PFSK-1 (cell line): Measurements from ENCODE around the gene HLA-DQB1.

ENCODE experiments used
- FOXP2 ChIP-seq: optimal IDR thresholded peaks from 2 replicates; pipeline ENCODE3; 2011; ENCODE audit warnings: borderline replicate concordance, control low read depth, inconsistent platforms; ENCODE audit not compliant: insufficient read depth; ENCODE audit errors: extremely low read length, extremely low read depth
- POLR2AphosphoS5 ChIP-seq: IDR thresholded peaks from 2 replicates; pipeline ENCODE4 v1.6.1; 2012; ENCODE audit warnings: low read depth, mild to moderate bottlenecking, control low read depth, low read length, moderate library complexity
- SIN3A ChIP-seq: IDR thresholded peaks from 2 replicates; pipeline ENCODE4 v1.6.1; 2012; ENCODE audit warnings: mild to moderate bottlenecking, low read length, moderate library complexity, borderline replicate concordance; ENCODE audit not compliant: insufficient read depth
- TAF1 ChIP-seq: IDR thresholded peaks from 2 replicates; pipeline ENCODE4 v1.6.1; 2012; ENCODE audit warnings: low read length, control low read depth, borderline replicate concordance; ENCODE audit not compliant: insufficient read depth
- TF ChIP-seq, protein P1 (sequence below), 2 experiments: IDR thresholded peaks; 2 replicates each; pipeline versions ENCODE4 v1.6.1 to v1.8.0; 2011 to 2012; ENCODE audit warnings: low read depth in 2 of 2, low read length in 2 of 2, control low read depth in 1 of 2, inconsistent platforms in 1 of 2, mild to moderate bottlenecking in 1 of 2, moderate library complexity in 1 of 2; ENCODE audit not compliant: insufficient read depth in 1 of 2

The HLA-DQB1 gene

DNA sequence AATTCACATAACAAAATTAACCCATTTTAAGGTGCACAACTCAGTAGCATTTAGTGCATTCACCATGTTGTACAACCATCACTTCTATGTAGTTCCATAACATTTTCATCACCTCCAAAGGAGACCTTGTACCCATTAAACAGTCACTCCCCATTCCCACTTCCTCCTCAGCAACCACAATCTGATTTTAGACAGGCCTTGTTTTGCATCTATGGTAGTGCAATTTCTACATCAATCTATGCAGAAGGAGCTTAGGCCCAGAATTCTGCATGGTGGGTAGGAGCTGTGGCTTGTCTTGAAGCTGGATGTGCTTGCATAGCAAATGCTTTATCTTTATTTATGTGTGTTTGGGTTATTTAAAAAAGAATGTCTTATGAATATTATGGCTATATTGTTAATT lies 42.8 kb downstream of the HLA-DQB1 start:
- no peak for TF ChIP-seq FOXP2
- TF ChIP-seq POLR2AphosphoS5 = no peak
- TF ChIP-seq, protein P1, sequence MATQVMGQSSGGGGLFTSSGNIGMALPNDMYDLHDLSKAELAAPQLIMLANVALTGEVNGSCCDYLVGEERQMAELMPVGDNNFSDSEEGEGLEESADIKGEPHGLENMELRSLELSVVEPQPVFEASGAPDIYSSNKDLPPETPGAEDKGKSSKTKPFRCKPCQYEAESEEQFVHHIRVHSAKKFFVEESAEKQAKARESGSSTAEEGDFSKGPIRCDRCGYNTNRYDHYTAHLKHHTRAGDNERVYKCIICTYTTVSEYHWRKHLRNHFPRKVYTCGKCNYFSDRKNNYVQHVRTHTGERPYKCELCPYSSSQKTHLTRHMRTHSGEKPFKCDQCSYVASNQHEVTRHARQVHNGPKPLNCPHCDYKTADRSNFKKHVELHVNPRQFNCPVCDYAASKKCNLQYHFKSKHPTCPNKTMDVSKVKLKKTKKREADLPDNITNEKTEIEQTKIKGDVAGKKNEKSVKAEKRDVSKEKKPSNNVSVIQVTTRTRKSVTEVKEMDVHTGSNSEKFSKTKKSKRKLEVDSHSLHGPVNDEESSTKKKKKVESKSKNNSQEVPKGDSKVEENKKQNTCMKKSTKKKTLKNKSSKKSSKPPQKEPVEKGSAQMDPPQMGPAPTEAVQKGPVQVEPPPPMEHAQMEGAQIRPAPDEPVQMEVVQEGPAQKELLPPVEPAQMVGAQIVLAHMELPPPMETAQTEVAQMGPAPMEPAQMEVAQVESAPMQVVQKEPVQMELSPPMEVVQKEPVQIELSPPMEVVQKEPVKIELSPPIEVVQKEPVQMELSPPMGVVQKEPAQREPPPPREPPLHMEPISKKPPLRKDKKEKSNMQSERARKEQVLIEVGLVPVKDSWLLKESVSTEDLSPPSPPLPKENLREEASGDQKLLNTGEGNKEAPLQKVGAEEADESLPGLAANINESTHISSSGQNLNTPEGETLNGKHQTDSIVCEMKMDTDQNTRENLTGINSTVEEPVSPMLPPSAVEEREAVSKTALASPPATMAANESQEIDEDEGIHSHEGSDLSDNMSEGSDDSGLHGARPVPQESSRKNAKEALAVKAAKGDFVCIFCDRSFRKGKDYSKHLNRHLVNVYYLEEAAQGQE (IDR thresholded peaks at IDR 0.05; ENCODE audit: insufficient read depth in 1 of 2, low read depth in 2 of 2, low read length in 2 of 2) = no peak
- TF ChIP-seq TAF1 = no peak
- no peak for TF ChIP-seq SIN3A

DNA sequence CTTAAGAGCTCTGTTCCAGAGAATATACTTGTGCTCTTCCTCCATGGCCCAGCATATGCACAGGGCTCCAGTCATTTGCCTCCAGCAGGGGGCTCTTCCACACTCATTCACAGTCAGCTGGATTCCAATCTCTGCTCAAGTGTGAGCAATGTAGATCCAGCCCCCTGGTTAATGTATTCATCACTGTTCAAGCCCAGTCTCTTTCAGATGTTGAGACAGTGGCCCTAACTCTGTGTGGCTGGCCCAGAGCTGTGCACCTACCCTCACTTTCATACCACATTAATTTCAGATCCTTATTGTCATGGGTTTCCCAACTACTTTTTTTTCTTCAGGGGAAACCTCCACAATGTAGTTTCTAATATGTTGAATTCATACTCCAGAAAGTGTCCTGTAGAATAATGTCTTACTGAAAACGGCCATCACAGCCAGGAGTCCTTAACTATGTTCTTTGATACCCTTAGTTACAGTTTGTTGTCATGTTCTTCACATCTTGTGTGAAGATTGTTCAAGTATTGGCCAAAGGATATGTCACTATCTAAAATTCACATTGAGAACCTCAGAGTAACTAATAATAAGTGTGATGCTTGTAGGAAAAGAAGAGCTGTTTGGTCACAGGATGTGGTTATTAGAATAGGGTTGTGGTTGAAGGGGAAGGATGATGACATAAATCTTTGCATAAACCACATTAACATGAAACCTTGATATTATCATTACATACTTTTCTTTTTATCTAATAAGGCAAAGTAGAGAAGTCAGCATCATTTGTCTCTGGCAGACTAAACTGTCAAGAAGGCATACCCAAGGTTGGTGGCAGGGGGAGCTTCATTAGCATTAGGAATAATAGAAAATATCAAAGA lies 43.7 kb downstream of the HLA-DQB1 start:
- TF ChIP-seq FOXP2 = no peak
- TF ChIP-seq POLR2AphosphoS5 = no peak
- TF ChIP-seq, protein P1 (IDR thresholded peaks at IDR 0.05; ENCODE audit: insufficient read depth in 1 of 2, low read depth in 2 of 2, low read length in 2 of 2) = no peak
- TF ChIP-seq TAF1 = no peak
- TF ChIP-seq SIN3A = no peak

DNA sequence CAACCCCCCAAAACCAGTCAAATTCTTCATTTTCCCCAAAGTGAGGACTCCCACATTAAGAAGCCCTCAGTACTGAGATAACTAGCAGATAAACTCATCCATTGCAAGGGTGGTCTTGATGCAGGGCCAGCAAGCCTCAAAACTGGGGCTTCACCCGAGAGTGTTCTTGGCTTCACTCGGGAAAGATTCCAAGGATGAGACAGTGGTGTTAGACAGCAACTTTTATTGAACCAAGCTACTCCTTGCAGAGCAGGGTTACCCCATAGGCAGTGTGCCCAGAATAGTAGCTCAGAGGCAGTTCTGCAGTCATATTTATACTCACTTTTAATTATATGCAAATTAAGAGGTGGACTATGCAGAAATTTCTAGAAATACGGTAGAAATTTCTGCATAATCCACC lies 45.1 kb downstream of the HLA-DQB1 start:
- TF ChIP-seq POLR2AphosphoS5 = no peak
- no peak for TF ChIP-seq FOXP2
- TF ChIP-seq, protein P1 (IDR thresholded peaks at IDR 0.05; ENCODE audit: insufficient read depth in 1 of 2, low read depth in 2 of 2, low read length in 2 of 2) = no peak
- TF ChIP-seq SIN3A = no peak
- TF ChIP-seq TAF1 = no peak

DNA sequence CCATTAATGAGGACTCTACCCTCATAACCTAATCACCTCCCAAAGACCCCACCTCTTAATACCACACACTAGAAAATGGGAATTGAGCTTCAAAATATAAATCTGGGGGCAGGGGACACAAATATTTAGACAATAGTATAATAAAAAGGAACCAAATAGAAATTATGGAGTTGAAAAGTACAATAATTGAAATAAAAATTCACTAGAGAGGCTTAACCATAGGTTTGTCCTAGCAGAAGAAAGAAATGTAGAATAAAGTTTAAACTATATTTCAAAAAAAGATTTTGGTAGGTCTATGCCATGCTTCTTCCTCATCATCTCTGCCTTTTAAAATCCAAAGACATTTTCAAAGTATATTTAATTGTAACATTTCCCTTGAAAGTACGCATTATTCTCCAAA lies 48.7 kb downstream of the HLA-DQB1 start:
- TF ChIP-seq POLR2AphosphoS5 = no peak
- no peak for TF ChIP-seq FOXP2
- TF ChIP-seq TAF1 = no peak
- TF ChIP-seq, protein P1 (IDR thresholded peaks at IDR 0.05; ENCODE audit: insufficient read depth in 1 of 2, low read depth in 2 of 2, low read length in 2 of 2) = no peak
- no peak for TF ChIP-seq SIN3A

DNA sequence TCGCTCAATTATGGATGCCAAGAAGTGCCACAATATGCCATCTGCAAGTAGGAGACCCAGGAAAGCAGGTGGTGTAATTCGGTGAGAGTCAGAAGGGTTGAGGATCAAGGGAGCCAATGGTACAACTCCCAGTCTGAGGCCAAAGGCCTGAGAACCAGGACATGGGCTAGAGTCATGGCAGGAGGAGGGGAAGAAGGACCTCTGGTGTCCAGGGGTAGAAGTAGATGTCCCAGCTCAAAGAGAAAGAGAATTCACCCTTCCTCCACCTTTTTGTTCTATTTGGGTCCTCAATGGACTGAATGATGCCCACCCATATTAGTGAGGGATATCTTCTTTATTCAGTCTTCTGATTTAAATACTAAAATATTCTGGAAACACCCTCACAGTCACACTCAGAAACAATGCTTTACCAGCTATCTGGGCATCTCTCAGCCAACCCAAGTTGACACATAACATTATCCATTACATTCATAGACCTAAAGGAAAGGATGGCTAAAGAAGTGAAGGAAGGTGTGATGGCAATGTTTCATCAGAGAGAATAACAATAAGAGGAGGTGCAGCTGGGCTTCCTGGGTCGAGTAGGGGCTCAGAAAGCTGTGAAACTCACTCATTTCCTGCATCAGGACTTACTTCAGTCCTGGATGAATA lies 50.4 kb downstream of the HLA-DQB1 start:
- TF ChIP-seq FOXP2 (no peak), POLR2AphosphoS5 (no peak), TAF1 (no peak), SIN3A (no peak)
- TF ChIP-seq, protein P1 (IDR thresholded peaks at IDR 0.05; ENCODE audit: insufficient read depth in 1 of 2, low read depth in 2 of 2, low read length in 2 of 2) = no peak
